NK-92 (cell line): ENCODE data around the gene CSRP1.

Source experiments
- DNase-seq: peaks from one replicate; lab custom pipeline; 2025; ENCODE audit not compliant: unreplicated experiment; lab: John Stamatoyannopoulos, UW

The CSRP1 gene

GRCh38 chr1:201513498-201514243 is 6.7 kb upstream of the CSRP1 start:
- DNase-seq: no peak

- no peak for DNase-seq
Measured at GRCh38 chr1:201511941-201512539, 5.1 kb upstream of the CSRP1 start.

- no peak for DNase-seq
Measured at GRCh38 chr1:201511396-201511940, 4.5 kb upstream of the CSRP1 start.

GRCh38 chr1:201510734-201511133 is 3.8 kb upstream of the CSRP1 start:
- DNase-seq: no peak

- no peak for DNase-seq
Measured at GRCh38 chr1:201509601-201510374, 2.9 kb upstream of the CSRP1 start.

GRCh38 chr1:201508809-201509208 is 1.9 kb upstream of the CSRP1 start:
- no peak for DNase-seq

GRCh38 chr1:201507360-201507675 is 395 bp upstream of the CSRP1 start:
- DNase-seq: no peak

- DNase-seq: no peak
Measured at GRCh38 chr1:201506092-201506491, 831 bp downstream of the CSRP1 start.

GRCh38 chr1:201505503-201505890 is 1.4 kb downstream of the CSRP1 start:
- no peak for DNase-seq

GRCh38 chr1:201504799-201505502 is 2.0 kb downstream of the CSRP1 start:
- DNase-seq: no peak

- no peak for DNase-seq
Measured at GRCh38 chr1:201504179-201504631, 2.7 kb downstream of the CSRP1 start.

- no peak for DNase-seq
Measured at GRCh38 chr1:201503397-201504176, 3.3 kb downstream of the CSRP1 start.

- no peak for DNase-seq
Measured at GRCh38 chr1:201502511-201502857, 4.4 kb downstream of the CSRP1 start.

GRCh38 chr1:201501812-201502510 is 5.0 kb downstream of the CSRP1 start:
- no peak for DNase-seq

- no peak for DNase-seq
Measured at GRCh38 chr1:201501144-201501543, 5.8 kb downstream of the CSRP1 start.

- DNase-seq: no peak
Measured at GRCh38 chr1:201500670-201501120, 6.2 kb downstream of the CSRP1 start.

- no peak for DNase-seq
Measured at GRCh38 chr1:201499795-201500669, 6.9 kb downstream of the CSRP1 start.

GRCh38 chr1:201499191-201499590 is 7.7 kb downstream of the CSRP1 start:
- no peak for DNase-seq

- DNase-seq: no peak
Measured at GRCh38 chr1:201498621-201499020, 8.3 kb downstream of the CSRP1 start.
